ENCODE data around the gene LRP11. TPM values are rescaled to one million over a fixed set of nuclear protein-coding genes. Genes with fewer than 3 reads are reported as not detected.
"Not testable (repeated sequence)": the region's sequence is repeated elsewhere in the genome, so short reads cannot be mapped to it uniquely, and the experiment has no call there.

LRP11 gene
- 10 to 100 TPM; 33.5 to 35.2 (median 34.2) TPM for polyA plus RNA-seq (ENCODE audit: insufficient read length in 3 of 3)
- long read RNA-seq, donor 1, transcript LRP11-201 (7 exons, 3,260 nt) = major isoform, 5 of 5 reads
- long read RNA-seq, donor 1, partial matches to known transcripts = 0 of 5 reads
- long read RNA-seq, donor 1, other reads (novel, unspliced or antisense) = 0 of 5 reads
- long read RNA-seq, donor 2, partial matches to known transcripts = 0 of 4 reads
- long read RNA-seq, donor 2, other reads (novel, unspliced or antisense) = 0 of 4 reads
- long read RNA-seq, donor 3, partial matches to known transcripts = 0 of 4 reads
- long read RNA-seq, donor 3, other reads (novel, unspliced or antisense) = 0 of 4 reads
- long read RNA-seq, donor 4, partial matches to known transcripts = 6 of 8 reads
- long read RNA-seq, donor 4, other reads (novel, unspliced or antisense) = 0 of 8 reads
- long read RNA-seq, donor 5, partial matches to known transcripts = 0 of 1 reads
- long read RNA-seq, donor 5, other reads (novel, unspliced or antisense) = 0 of 1 reads
- long read RNA-seq, donor 6, transcript LRP11-201 (7 exons, 3,260 nt) = major isoform, 6 of 6 reads
- long read RNA-seq, donor 6, partial matches to known transcripts = 0 of 6 reads
- long read RNA-seq, donor 6, other reads (novel, unspliced or antisense) = 0 of 6 reads
- long read RNA-seq, donor 7, partial matches to known transcripts = 0 of 3 reads
- long read RNA-seq, donor 7, other reads (novel, unspliced or antisense) = 0 of 3 reads
- long read RNA-seq, donor 8, partial matches to known transcripts = 0 of 4 reads
- long read RNA-seq, donor 8, other reads (novel, unspliced or antisense) = 0 of 4 reads
- long read RNA-seq, donor 9, partial matches to known transcripts = 0 of 3 reads
- long read RNA-seq, donor 9, other reads (novel, unspliced or antisense) = 0 of 3 reads
- long read RNA-seq, donor 10, partial matches to known transcripts = 0 of 4 reads
- long read RNA-seq, donor 10, other reads (novel, unspliced or antisense) = 0 of 4 reads
- long read RNA-seq, donor 11, partial matches to known transcripts = 0 of 4 reads
- long read RNA-seq, donor 11, other reads (novel, unspliced or antisense) = 0 of 4 reads
- long read RNA-seq, donor 12, transcript LRP11-201 (7 exons, 3,260 nt) = major isoform, 6 of 6 reads
- long read RNA-seq, donor 12, partial matches to known transcripts = 0 of 6 reads
- long read RNA-seq, donor 12, other reads (novel, unspliced or antisense) = 0 of 6 reads
- long read RNA-seq, donor 13, partial matches to known transcripts = 0 of 2 reads
- long read RNA-seq, donor 13, other reads (novel, unspliced or antisense) = 0 of 2 reads
- long read RNA-seq, donor 14, partial matches to known transcripts = 0 of 5 reads
- long read RNA-seq, donor 14, other reads (novel, unspliced or antisense) = 0 of 5 reads
- long read RNA-seq, donor 15, transcript LRP11-201 (7 exons, 3,260 nt) = major isoform, 9 of 9 reads
- long read RNA-seq, donor 15, partial matches to known transcripts = 0 of 9 reads
- long read RNA-seq, donor 15, other reads (novel, unspliced or antisense) = 0 of 9 reads
- long read RNA-seq, donor 16, partial matches to known transcripts = 0 of 4 reads
- long read RNA-seq, donor 16, other reads (novel, unspliced or antisense) = 0 of 4 reads

GRCh38 chr6:149863698-149864577 lies at the start of gene LRP11:
Gene LRP11 (minus strand): TSS chr6:149864359. CDS start chr6:149864020, 339 bp downstream.
- DNase-seq = peak; percentile 88

GRCh38 chr6:149913540-149914240 lies 49.5 kb upstream of the LRP11 start:
- no peak for DNase-seq

- no peak for DNase-seq
These were observed 48.9 kb upstream of the LRP11 start for GRCh38 chr6:149913085-149913484.

GRCh38 chr6:149912680-149913079 lies 48.5 kb upstream of the LRP11 start:
- DNase-seq = not testable (repeated sequence)

- DNase-seq = no peak
These were observed 46.6 kb upstream of the LRP11 start for GRCh38 chr6:149910721-149911151.

- DNase-seq = no peak
These were observed 45.7 kb upstream of the LRP11 start for GRCh38 chr6:149909701-149910470.

GRCh38 chr6:149908480-149908879 lies 44.3 kb upstream of the LRP11 start:
- not testable (repeated sequence) for DNase-seq

GRCh38 chr6:149907317-149907716 lies 43.2 kb upstream of the LRP11 start:
- no peak for DNase-seq

- no peak for DNase-seq
These were observed 42.2 kb upstream of the LRP11 start for GRCh38 chr6:149906405-149906804.

GRCh38 chr6:149905911-149906371 lies 41.8 kb upstream of the LRP11 start:
- DNase-seq = no peak

- no peak for DNase-seq
These were observed 41.3 kb upstream of the LRP11 start for GRCh38 chr6:149905371-149905910.

GRCh38 chr6:149904661-149905370 lies 40.7 kb upstream of the LRP11 start:
- no peak for DNase-seq

GRCh38 chr6:149903938-149904611 lies 39.9 kb upstream of the LRP11 start:
- DNase-seq = no peak

- DNase-seq = no peak
These were observed 37.4 kb upstream of the LRP11 start for GRCh38 chr6:149901444-149902140.

GRCh38 chr6:149900620-149901443 lies 36.7 kb upstream of the LRP11 start:
- no peak for DNase-seq
